ENCODE data around the gene UBE2J1.

The UBE2J1 gene

DNA sequence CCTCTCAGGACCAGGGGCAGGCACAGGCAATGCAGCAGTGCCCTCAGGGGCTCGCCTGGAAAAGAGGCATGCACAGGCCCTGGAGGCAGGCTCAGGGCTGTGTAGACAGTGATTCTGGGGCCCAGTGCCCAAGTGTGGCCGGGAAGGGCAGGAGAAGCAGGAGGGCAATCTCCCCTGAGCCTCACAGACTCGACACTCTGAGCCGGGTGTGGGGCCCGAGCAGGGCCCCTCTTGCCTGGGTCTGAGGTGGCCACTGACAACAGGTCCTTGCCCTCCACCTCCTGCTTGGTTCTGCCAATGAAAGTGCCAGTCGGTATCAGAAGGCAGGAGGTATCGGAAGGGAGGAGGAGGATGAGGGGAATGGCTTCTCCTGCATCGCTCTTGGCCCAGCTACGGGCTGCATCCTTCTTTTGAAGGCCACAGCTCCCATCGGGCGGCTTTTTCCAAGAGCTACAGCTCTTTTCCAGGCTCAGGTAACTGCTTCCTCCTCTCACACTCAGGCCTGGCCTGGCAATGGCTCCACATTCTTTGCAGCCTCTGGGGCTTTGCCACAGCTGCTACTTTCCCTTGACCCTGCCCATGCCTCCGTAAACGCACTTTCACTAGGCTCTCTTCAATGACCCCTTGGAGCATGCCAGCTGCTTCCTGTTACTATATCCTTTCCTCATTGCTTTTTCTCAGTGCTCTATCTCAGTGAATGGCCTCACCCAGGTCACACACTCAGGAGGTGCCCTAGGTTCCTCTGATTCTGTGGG is 61.9 kb downstream of the UBE2J1 start:
- DNase-seq (ENCODE audit: low read depth in 2 of 2) = no peak

DNA sequence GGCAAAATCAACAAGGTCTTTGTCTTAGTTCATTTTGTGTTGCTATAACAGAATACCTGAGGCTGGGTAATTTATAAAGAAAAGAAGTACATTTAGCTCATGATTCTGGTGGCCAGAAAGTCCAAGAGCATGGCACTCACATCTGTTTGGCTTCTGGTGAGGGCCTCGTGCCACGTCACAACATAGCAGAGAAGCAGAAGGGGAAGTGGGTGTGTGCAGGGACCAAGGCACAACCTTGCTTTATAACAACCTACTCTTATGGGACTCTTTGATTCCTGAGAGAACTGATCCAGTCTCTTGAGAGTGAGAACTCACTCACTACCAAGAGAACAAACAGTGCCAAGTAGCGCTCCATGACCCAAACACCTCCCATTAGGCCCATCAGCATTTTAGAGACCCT is 62.8 kb downstream of the UBE2J1 start:
- DNase-seq (ENCODE audit: low read depth in 2 of 2) = no peak

DNA sequence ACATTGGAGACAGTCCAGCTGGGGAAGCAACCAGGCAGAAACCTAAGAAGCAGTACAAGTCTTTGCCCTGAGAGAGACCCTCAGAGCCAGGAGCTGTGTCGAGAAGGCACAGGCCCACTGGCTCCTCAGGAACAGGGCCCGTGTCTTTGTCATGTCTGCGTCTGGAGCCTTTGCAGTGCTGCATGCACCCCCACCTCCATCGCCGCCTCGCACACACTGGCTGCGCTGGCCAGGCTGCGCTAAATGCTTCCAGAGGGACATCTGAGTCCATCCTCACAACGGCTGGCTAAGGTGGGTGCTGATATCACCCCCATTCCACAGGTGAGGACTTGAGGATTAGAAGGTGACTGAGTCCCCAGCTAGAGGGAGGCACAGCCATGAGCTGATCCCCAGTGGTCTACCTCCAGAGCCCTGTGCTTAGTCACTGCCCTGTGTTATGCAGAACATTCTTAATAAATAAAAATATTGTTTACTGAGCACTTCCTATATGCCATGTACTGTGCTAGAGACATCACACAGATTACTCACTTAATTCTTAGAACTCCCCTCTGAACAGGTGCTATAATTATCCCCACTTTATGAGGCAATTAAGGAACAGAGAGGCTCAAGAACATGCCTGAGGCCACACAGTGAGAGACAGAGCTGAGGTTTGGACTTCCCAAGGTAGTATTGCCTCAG is 65.0 kb downstream of the UBE2J1 start:
- DNase-seq (ENCODE audit: low read depth in 2 of 2) = no peak

DNA sequence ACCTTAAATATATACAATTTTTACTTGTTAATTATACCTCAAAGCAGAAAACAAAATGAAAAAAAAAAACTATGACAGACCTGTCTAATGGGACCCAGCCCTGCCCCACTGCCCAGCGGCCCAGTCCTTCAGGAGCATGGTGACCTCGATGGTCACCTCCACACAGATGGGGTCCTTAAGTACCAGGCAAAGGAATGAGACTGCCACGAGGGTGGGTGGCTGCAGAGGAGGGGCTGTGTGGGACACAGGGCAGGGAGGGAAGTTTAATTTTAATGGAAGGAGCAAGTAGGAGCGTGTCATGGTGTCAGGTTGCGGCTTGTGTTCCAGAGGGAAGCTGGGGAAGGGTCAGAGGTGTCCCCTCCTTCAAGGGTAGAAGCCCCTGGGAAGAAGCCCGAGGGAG is 66.0 kb downstream of the UBE2J1 start:
- no peak for DNase-seq (ENCODE audit: low read depth in 2 of 2)

DNA sequence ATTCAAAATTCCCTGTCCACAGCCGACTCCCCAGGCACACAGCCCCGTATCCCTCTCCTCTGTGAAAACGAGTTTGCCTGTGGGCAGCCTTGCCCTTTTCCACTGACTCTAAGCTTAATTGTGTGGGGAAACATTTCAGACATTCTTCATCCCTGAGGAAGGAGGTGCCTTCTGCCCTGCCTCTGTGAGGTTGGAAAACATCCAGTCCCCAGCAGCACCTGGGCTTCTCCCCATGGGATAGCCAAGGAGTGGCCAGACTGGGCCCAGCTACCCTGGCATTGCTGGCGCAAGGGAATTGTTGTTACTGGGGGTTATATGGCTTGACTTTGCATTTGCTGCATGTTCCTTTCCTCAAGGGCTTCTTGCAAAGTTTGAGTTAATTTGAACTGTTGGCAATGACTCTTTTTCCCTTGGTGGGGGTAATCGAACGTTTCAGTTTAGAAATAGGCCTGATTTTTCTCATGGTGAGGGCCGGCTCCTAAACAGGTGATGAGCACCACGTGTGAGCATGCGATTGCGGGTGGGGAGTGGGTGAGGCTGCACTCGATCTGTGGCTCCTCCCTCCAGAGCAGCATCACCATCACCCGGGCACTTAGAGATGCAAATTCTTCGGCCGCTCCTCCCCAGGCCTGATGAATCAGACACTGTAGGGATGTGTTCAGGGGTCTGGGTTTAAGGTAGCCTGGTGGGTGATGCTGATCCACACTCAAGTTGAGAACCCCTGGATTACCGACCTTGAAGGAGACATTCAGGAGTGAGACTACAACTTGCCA is 67.4 kb downstream of the UBE2J1 start:
- no peak for DNase-seq (ENCODE audit: low read depth in 2 of 2)

DNA sequence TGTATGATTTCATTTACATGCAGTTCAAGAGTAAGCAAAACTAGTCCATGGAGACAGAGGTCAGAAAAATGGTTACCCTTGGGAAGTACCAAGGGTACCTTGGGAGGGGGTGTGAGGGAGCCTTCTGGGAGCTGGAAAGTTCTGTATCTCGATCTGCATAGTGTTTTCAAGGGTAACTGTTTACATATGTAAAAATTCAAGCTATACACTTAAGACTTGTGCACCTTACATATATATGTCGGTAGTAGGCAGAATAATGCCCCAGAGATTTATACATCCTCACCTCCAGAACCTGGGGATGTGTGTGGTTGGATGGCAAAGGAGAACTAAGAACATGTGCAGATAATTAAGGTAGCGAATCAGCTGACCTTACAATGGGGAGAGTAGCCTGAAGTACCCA is 68.4 kb downstream of the UBE2J1 start:
- DNase-seq (ENCODE audit: low read depth in 2 of 2) = no peak

DNA sequence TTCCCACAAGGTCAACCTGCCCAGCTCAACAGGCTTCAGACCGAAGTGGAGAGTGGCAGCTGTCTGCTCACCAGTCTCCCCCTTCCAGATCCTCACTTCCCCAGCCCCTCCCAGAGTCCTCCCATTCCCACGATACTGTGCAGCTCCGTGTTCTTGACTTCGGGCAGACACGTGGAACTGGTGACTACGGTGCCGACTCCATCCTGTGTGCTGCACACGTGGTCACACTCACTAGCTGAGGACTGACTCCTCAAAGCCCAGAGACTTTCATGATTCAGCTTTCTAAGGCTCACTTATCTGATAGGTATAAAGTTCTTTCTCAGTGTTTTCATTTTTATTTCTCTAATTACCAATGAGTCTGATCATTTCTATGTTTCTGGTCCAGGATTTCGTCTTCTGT is 69.8 kb downstream of the UBE2J1 start:
- DNase-seq (ENCODE audit: low read depth in 2 of 2) = no peak

DNA sequence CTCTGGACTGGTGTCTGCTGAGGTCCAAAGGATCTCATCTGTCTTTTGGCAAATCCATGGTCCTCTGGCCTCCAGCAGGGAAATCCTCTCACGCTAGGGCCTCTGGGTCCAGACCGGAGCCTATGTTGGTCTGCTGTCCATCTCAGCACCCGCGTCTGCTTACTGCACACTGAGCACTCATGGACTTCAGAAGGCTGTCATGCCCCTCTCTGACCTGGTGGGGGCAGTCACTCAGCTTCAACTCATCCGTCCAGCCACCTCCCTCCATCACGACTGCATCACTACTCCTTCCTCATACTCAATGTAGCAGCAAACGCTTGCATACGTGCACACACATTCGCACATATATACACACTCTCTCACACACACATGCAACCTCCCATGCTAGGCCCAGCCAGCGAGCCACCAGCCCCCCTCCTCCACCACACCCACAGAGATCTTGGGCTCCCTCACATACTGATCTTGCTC is 70.7 kb downstream of the UBE2J1 start:
- no peak for DNase-seq (ENCODE audit: low read depth in 2 of 2)

DNA sequence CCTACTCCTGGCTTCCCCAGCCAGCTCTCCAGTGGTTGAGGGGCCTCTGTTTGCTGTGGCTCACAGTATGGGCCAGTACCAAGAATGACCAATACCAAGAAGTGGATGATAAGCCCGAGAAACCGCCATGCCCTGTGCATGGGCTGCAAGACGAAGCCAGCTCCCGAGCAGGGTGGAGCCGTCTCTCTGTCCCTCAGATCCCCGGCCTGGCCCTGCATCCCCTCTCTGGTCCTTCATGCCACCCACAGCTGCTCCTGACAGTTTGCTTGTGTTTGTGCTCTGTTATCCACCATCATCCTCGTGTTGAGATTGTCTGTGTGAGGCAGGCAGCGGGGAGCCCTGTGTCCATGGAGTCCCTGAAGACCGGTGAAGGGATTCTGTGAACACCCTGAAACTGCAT is 73.6 kb downstream of the UBE2J1 start:
- DNase-seq (ENCODE audit: low read depth in 2 of 2) = no peak
